PC-3 (cell line): ENCODE data around the gene PRAMEF14.
"Not testable (repeated sequence)": the region's sequence is repeated elsewhere in the genome, so short reads cannot be mapped to it uniquely, and the experiment has no call there.

Experiments used
- CTCF ChIP-seq: fragments of 300-600 bp; sonication (generic); conservative IDR thresholded peaks from 2 replicates; pipeline ENCODE4 v1.5.1; 2017; ENCODE audit warnings: antibody characterized with exemption, low read depth, mild to moderate bottlenecking, low read length
- EZH2 ChIP-seq: fragments of 300-600 bp; sonication (generic); IDR thresholded peaks from one replicate; pipeline ENCODE4 v1.6.1; 2017; ENCODE audit warnings: antibody characterized with exemption, mild to moderate bottlenecking, low read length; ENCODE audit not compliant: unreplicated experiment
- EZH2phosphoT487 ChIP-seq: fragments of 300-600 bp; sonication (generic); IDR thresholded peaks from 2 replicates; pipeline ENCODE4 v1.6.1; 2018; ENCODE audit warnings: mild to moderate bottlenecking, antibody characterized with exemption, low read length, borderline replicate concordance

- TF ChIP-seq CTCF, result peak; percentile 49
- not testable (repeated sequence) for TF ChIP-seq EZH2, EZH2phosphoT487
These were observed 9.8 kb upstream of the PRAMEF14 start for GRCh38 chr1:13356774-13357173.
